Astrocyte of the hippocampus (primary cell): ENCODE data around the gene TREML4.
"Not testable (repeated sequence)": the region's sequence is repeated elsewhere in the genome, so short reads cannot be mapped to it uniquely, and the experiment has no call there.

ENCODE experiments used
- DNase-seq: peaks from one replicate; pipeline ENCODE4 v3.0.0; 2011; ENCODE audit warnings: low read depth, low spot score

TREML4 gene, protein sequence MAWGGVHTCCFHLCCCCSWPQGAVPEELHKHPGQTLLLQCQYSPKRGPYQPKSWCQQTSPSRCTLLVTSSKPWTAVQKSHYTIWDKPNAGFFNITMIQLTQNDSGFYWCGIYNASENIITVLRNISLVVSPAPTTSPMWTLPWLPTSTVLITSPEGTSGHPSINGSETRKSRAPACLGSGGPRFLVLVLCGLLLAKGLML

DNA sequence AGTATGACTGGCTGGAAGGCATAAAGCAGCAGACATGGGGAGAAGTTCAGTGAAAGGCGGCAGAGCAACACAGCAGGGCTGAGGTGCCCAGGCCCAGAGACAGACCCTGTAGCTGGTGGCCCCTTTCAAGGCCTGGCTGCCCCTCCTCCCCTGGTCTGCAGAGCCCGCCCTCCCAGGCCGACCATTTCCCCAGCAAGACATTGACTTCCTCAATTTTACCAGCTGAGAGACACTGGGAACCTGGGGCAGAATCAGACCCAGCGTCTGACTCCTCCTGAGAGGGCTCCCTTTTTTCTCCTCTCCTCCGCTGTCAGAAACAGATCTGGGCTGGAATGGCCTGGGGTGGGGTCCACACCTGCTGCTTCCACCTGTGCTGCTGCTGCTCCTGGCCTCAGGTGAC lies at the start of gene TREML4:
Gene TREML4 (plus strand): TSS at position 254 of the 400 bp plus-strand sequence. CDS start 79 bp downstream, at position 333.
- no peak for DNase-seq

DNA sequence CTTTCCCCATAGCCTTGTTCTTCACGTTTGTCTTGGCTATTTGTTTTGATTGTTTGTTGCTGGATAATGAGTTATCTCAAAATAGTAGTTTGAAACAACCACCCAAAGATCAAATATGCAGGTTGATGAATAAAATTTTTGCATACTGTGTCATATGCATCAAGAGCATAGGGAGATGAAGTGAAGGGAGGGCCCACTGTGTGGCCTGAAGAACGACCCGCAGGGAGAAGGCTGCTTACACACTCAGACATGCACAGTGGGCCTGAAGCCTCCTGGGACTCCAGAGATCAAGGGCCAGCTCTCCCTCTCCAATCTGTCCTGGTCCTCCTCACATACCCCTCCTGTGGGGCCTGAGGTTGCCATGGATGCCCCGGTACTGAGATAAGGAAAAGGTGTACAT lies 49.0 kb upstream of the TREML4 start:
- DNase-seq, result no peak

DNA sequence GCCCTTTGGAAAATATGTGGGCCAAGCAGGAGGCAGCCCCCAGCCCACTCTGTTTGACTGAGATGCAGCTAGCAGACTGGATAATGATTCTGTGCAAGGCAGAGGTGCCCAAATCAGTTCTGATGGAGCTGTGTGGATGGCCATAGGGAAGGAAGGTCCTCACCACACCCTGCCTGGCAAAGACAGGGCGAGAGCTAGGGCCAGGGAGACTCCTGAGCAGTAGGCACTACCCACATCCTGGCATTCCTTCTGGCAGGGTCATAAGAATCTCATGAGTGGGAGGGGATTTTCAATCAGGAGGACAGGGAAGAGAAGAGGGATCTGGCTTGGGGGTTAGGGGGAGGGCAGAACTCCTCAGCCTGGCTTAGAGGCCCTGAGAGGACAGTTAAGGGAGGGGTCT lies 46.6 kb upstream of the TREML4 start:
- no peak for DNase-seq

GRCh38 chr6:41182069-41183034 lies 45.8 kb upstream of the TREML4 start:
- DNase-seq, result peak; percentile 63

GRCh38 chr6:41184761-41185160 lies 43.4 kb upstream of the TREML4 start:
- no peak for DNase-seq

GRCh38 chr6:41186031-41186562 lies 42.1 kb upstream of the TREML4 start:
- DNase-seq, result no peak

- DNase-seq, result no peak
These were observed 39.9 kb upstream of the TREML4 start for GRCh38 chr6:41187924-41188886.

DNA sequence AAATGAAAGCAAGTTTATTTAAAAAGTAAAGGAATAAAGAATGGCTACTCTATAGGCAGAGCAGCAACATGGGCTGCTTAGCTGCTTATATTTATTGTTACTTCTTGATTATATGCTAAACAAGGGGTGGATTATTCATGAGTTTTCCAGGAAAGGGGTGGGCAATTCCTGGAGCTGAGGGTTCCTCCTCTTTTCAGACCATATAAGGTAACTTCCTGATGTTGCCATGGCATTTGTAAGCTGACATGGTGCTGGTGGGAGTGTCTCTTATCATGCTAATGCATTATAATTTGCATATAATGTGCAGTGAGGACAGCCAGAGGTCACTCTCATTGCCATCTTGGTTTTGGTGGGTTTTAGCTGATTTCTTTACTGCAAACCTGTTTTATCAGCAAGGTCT lies 39.1 kb upstream of the TREML4 start:
- not testable (repeated sequence) for DNase-seq

- DNase-seq, result no peak
These were observed 38.2 kb upstream of the TREML4 start for GRCh38 chr6:41189967-41190366.

GRCh38 chr6:41190791-41191190 lies 37.4 kb upstream of the TREML4 start:
- DNase-seq, result no peak

- DNase-seq, result no peak
These were observed 36.6 kb upstream of the TREML4 start for GRCh38 chr6:41191569-41191968.

GRCh38 chr6:41193171-41193734 lies 34.9 kb upstream of the TREML4 start:
- no peak for DNase-seq

GRCh38 chr6:41193884-41194283 lies 34.3 kb upstream of the TREML4 start:
- DNase-seq, result no peak

DNA sequence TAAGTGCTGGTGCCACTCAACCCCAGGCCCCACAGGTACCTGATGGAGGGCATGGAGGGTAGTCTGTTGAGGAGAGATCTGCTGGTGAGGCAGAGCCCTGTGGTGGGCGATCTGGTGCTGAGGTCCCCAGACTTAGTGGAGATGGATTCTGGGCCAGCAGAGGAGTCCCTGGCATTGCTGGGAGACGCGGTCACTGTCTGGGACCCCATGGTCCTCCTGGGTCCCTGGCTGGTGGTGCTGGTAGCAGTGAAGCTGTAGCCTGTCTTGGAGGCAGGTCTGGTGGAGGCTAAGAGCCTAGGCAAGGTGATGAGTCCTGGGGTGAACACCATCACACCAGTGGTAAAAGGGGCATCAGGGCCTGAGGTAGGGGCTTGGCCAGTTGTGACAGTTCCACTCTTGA lies 33.8 kb upstream of the TREML4 start:
- no peak for DNase-seq

- no peak for DNase-seq
These were observed 30.9 kb upstream of the TREML4 start for GRCh38 chr6:41197234-41197633.

- no peak for DNase-seq
These were observed 28.4 kb upstream of the TREML4 start for GRCh38 chr6:41199552-41200246.

GRCh38 chr6:41200296-41200900 lies 27.8 kb upstream of the TREML4 start:
- no peak for DNase-seq

- DNase-seq, result no peak
These were observed 27.0 kb upstream of the TREML4 start, which contains the start of gene TREML2 for GRCh38 chr6:41200901-41201763. TREML2 (minus strand) TSS chr6:41201149; CDS start chr6:41201008, 141 bp downstream.

DNA sequence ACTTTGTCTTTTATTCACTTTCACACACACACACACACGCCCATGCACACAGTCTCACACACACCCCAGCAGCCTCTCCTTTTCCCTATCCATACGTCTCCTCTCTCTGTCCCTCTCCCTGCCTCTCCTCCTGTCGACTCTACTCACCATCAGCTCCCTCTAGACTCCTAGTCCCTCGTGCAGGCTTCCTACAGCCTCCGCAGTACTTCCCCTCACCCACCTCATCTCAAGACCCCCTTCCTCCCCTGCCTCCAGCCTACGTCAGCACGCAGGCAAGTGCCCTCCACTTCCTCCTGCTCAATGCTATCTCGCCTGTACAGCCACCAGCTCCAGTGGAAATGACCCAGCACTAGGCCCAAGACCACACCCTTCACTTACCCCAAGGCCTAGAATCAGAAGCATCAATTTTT lies 26.4 kb upstream of the TREML4 start:
- no peak for DNase-seq
